ENCODE measurements around the gene OSTN. TPM values are rescaled to one million over a fixed set of nuclear protein-coding genes. Genes with fewer than 3 reads are reported as not detected.

The OSTN gene, protein sequence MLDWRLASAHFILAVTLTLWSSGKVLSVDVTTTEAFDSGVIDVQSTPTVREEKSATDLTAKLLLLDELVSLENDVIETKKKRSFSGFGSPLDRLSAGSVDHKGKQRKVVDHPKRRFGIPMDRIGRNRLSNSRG
- total RNA-seq: not detected
- long read RNA-seq: 0 reads

GRCh38 chr3:191198932-191199331 is at the start of gene OSTN:
OSTN (plus strand) TSS chr3:191199241; CDS start chr3:191212533, 13,292 bp downstream.
- H3K4me1 ChIP-seq: peaks cover 0 to 2% (median 0%) of the 10 kb centered on the region in 4 donors
- TF ChIP-seq CTCF (IDR thresholded peaks at IDR 0.05): no peak
- TF ChIP-seq POLR2A (IDR thresholded peaks at IDR 0.05): no peak
- no peaks in the 10 kb centered on the region for H3K27me3 ChIP-seq
- H3K36me3 ChIP-seq: no peaks in the 10 kb centered on the region
- DNase-seq: no peak
- H3K27ac ChIP-seq: no peak within 1 kb of the TSS
- intact Hi-C loops (cut with DNase I): no loop called here
- WGBS (ENCODE audit: insufficient coverage, low coverage, low lambda C conversion rate, missing lambda C conversion rate): 64% methylated on average over 3 of the region's 3 CpGs
- no peak within 1 kb of the TSS for H3K4me3 ChIP-seq
- no peaks in the 10 kb centered on the region for H3K9me3 ChIP-seq
- ATAC-seq: no peak

DNA sequence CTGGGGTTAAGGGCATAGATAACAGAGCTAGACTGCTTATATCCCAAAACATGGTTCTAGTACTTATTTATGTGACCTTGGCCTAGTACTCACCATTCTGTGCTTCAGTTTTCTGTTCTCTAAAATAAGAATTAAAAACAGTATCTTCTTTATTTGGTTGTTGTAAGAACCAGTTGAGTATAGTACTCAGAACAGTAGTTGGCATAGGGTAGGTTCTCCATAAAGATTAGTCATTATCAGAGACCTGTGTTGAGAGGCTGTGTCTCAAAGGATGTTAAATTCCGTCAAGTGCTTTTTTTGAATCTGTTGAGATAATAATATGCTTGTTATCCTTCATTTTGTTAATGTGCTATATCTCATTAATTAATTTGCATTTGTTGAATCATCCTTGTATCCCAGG is 47.4 kb upstream of the OSTN start:
- no peak for DNase-seq
- H3K4me1 ChIP-seq: no peaks in the 10 kb centered on the region
- H3K27ac ChIP-seq: no peak overlapping the region
- no peaks in the 10 kb centered on the region for H3K27me3 ChIP-seq
- 50% methylated on average over 1 of the region's 1 CpG for WGBS (ENCODE audit: insufficient coverage, low coverage, low lambda C conversion rate, missing lambda C conversion rate)
- ATAC-seq: no peak
- H3K36me3 ChIP-seq: no peaks in the 10 kb centered on the region
- TF ChIP-seq POLR2A (IDR thresholded peaks at IDR 0.05) (no peak), CTCF (IDR thresholded peaks at IDR 0.05) (no peak)
- no peak overlapping the region for H3K4me3 ChIP-seq
- H3K9me3 ChIP-seq: no peaks in the 10 kb centered on the region
- intact Hi-C loops (cut with DNase I): no loop called here

GRCh38 chr3:191154827-191155226 is 44.2 kb upstream of the OSTN start:
- ATAC-seq (no peak), DNase-seq (no peak)
- Histone ChIP-seq H3K27me3 (no peaks in the 10 kb centered on the region), H3K27ac (no peak overlapping the region), H3K9me3 (no peaks in the 10 kb centered on the region), H3K4me1 (no peaks in the 10 kb centered on the region), H3K36me3 (no peaks in the 10 kb centered on the region), H3K4me3 (no peak overlapping the region)
- intact Hi-C loops (cut with DNase I): no loop called here
- TF ChIP-seq POLR2A (IDR thresholded peaks at IDR 0.05): no peak
- TF ChIP-seq CTCF (IDR thresholded peaks at IDR 0.05): no peak

- Histone ChIP-seq H3K36me3 (no peaks in the 10 kb centered on the region), H3K4me1 (no peaks in the 10 kb centered on the region), H3K27me3 (no peaks in the 10 kb centered on the region), H3K9me3 (no peaks in the 10 kb centered on the region), H3K4me3 (no peak overlapping the region), H3K27ac (no peak overlapping the region)
- 36% methylated on average over 1 of the region's 1 CpG for WGBS (ENCODE audit: insufficient coverage, low coverage, low lambda C conversion rate, missing lambda C conversion rate)
- ATAC-seq: no peak
- intact Hi-C loops (cut with DNase I): no loop called here
- TF ChIP-seq POLR2A (IDR thresholded peaks at IDR 0.05) (no peak), CTCF (IDR thresholded peaks at IDR 0.05) (no peak)
- DNase-seq: no peak
Observed at GRCh38 chr3:191158247-191158646, 40.8 kb upstream of the OSTN start.

GRCh38 chr3:191158815-191159214 is 40.2 kb upstream of the OSTN start:
- TF ChIP-seq CTCF (IDR thresholded peaks at IDR 0.05) (no peak), POLR2A (IDR thresholded peaks at IDR 0.05) (no peak)
- Histone ChIP-seq H3K4me1 (no peaks in the 10 kb centered on the region), H3K27me3 (no peaks in the 10 kb centered on the region), H3K27ac (no peak overlapping the region), H3K9me3 (no peaks in the 10 kb centered on the region), H3K36me3 (no peaks in the 10 kb centered on the region), H3K4me3 (no peak overlapping the region)
- no peak for ATAC-seq
- WGBS (ENCODE audit: insufficient coverage, low coverage, low lambda C conversion rate, missing lambda C conversion rate): 38% methylated on average over 1 of the region's 1 CpG
- intact Hi-C loops (cut with DNase I): no loop called here
- no peak for DNase-seq
